Measurements from ENCODE around the gene OR52I2.

- TF ChIP-seq, protein P1, sequence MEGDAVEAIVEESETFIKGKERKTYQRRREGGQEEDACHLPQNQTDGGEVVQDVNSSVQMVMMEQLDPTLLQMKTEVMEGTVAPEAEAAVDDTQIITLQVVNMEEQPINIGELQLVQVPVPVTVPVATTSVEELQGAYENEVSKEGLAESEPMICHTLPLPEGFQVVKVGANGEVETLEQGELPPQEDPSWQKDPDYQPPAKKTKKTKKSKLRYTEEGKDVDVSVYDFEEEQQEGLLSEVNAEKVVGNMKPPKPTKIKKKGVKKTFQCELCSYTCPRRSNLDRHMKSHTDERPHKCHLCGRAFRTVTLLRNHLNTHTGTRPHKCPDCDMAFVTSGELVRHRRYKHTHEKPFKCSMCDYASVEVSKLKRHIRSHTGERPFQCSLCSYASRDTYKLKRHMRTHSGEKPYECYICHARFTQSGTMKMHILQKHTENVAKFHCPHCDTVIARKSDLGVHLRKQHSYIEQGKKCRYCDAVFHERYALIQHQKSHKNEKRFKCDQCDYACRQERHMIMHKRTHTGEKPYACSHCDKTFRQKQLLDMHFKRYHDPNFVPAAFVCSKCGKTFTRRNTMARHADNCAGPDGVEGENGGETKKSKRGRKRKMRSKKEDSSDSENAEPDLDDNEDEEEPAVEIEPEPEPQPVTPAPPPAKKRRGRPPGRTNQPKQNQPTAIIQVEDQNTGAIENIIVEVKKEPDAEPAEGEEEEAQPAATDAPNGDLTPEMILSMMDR (IDR thresholded peaks at IDR 0.05; ENCODE audit: borderline replicate concordance, extremely low read depth, low read length, poor library complexity, severe bottlenecking), result no peak
- TF ChIP-seq EZH2 (IDR thresholded peaks at IDR 0.05; ENCODE audit: borderline replicate concordance, low read depth, low read length, severe bottlenecking), result no peak
These were observed 12.5 kb upstream of the OR52I2 start for GRCh38 chr11:4569075-4569474.

All from DND-41 (cell line).